ENCODE data around the gene SFMBT2. TPM values are rescaled to one million over a fixed set of nuclear protein-coding genes. Genes with fewer than 3 reads are reported as not detected.
A peak's percentile ranks its signal among the peaks of the same experiment; 100 is the strongest.

Gene SFMBT2
- polyA plus RNA-seq, 3 donors: 7.0 to 7.9 (median 7.9) TPM

DNA sequence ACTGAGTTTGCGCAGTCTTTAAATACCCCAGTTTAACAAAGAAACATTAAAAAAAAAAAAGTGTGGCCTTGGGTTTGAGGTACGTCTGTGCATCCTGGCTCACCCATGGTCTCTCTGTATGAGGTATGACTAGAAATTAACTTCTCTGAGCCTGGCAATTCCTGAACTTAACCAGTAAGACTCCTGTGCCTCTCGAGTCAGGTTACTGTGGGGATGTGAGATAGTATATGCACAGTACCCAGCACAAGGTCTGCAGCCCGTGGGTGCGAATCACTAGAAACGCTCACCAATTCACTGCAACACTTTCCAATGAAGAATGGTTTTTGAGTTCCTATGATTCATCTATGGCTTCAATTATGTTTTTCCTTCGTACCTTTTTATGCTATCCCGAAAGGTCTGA, 149.9 kb downstream of the SFMBT2 start:
- no peak for DNase-seq (ENCODE audit: extremely low read depth in 1 of 11, low read depth in 9 of 11, low spot score in 4 of 11)

DNA sequence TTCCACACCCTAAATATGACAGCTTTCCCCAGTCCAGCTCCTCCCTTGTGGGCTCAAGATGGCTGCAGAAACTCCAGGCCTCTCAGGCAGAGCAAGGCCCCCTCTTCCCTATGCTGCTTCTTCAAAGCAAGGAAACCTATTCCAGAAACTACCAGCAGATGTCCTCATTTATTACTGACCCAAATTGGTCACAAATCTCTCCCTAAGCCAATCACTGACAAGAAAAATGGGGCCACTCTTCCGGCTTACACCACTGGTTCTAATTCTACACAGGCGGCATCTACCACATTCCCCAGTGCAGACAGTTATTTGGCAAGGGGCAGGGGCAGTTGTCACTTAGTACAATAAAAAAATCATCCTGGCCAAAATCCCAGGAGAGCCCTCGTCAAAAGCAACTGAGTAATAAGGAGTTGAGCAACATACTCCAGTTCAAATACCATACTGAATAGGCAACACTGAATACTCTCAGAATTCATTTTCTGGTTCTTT, 150.4 kb downstream of the SFMBT2 start:
- peak; percentile 49 to 73 (median 62) for DNase-seq (ENCODE audit: extremely low read depth in 1 of 11, low read depth in 9 of 11, low spot score in 4 of 11)

DNA sequence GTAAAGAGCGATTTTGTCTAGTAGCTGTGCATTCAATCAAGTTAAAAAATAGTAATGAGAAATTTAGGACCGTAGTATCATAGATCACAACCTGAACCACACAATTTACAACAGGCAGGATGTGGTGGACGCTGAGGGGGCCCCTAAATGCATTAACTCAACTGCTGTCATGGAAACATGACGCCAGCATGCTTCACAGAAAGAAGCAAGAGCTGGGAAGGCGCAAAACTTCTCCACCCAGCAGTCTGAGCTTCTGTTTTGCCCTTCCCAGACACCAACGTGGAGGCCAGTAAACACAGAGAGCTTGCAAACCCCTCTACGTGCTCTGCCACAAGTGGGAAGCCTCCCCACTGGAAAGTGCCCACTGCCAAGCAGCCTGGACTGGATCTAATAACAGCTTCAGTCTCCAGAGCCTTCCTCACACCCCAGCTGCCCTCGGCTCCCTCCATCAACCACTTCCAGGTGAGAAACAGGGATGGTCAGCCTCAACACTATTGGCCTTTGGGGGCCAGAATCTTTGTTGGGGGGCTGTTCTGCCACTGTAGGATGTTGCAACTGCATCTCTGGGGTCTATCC, 151.8 kb downstream of the SFMBT2 start:
- DNase-seq (ENCODE audit: extremely low read depth in 1 of 11, low read depth in 9 of 11, low spot score in 4 of 11): peak in 1 of 11 donors; percentile 17

DNA sequence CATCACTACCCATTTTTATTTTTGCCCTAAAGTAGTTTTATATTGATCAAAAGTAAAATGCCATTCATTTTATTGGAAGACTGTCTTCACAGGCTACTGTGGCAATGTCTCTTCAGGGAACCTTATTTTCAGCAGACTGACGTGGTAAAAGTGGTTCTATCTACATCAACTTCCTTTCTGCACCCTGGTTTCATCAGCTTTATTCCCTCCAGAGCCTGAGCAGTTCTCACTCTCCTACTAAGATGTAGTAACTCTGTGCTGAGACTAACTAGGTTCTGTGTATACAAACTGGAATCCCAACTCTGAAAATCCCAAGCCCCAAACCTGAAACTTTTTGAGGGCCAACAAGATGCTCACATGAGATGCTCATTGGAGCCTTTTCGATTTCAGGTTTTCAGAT, 155.3 kb downstream of the SFMBT2 start:
- no peak for DNase-seq (ENCODE audit: extremely low read depth in 1 of 11, low read depth in 9 of 11, low spot score in 4 of 11)

- no peak for DNase-seq (ENCODE audit: extremely low read depth in 1 of 11, low read depth in 9 of 11, low spot score in 4 of 11)
Observed at GRCh38 chr10:7251696-7252465, 159.0 kb downstream of the SFMBT2 start.

GRCh38 chr10:7250236-7250635, 160.6 kb downstream of the SFMBT2 start:
- no peak for DNase-seq (ENCODE audit: extremely low read depth in 1 of 11, low read depth in 9 of 11, low spot score in 4 of 11)

- no peak for DNase-seq (ENCODE audit: extremely low read depth in 1 of 11, low read depth in 9 of 11, low spot score in 4 of 11)
Observed at GRCh38 chr10:7248585-7249164, 162.2 kb downstream of the SFMBT2 start.

- no peak for DNase-seq (ENCODE audit: extremely low read depth in 1 of 11, low read depth in 9 of 11, low spot score in 4 of 11)
Observed at GRCh38 chr10:7248148-7248547, 162.7 kb downstream of the SFMBT2 start.

- no peak for DNase-seq (ENCODE audit: extremely low read depth in 1 of 11, low read depth in 9 of 11, low spot score in 4 of 11)
Observed at GRCh38 chr10:7245505-7245904, 165.3 kb downstream of the SFMBT2 start.

DNA sequence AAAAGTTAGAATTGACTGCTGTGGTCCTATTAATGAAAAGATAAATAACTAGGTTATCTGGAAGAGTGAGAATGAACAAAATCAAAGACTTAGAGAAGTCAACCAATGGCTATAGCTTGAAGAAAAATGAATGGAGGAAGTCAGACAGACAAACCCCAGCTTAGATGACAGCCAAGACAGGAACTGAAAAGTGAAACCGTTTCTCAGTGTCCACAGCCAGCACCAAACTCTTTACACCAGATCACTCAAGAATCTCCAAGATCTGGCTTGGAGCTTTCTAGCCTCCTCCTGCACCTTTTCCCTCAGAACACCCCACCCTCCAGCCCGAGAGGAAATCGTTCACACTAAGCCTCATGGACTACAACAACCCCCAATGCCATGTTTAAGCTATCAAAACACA, 167.0 kb downstream of the SFMBT2 start:
- DNase-seq (ENCODE audit: extremely low read depth in 1 of 11, low read depth in 9 of 11, low spot score in 4 of 11): no peak

GRCh38 chr10:7243139-7243538, 167.7 kb downstream of the SFMBT2 start:
- no peak for DNase-seq (ENCODE audit: extremely low read depth in 1 of 11, low read depth in 9 of 11, low spot score in 4 of 11)

- no peak for DNase-seq (ENCODE audit: extremely low read depth in 1 of 11, low read depth in 9 of 11, low spot score in 4 of 11)
Observed at GRCh38 chr10:7239312-7239985, 171.4 kb downstream of the SFMBT2 start.

- DNase-seq (ENCODE audit: extremely low read depth in 1 of 11, low read depth in 9 of 11, low spot score in 4 of 11): no peak
Observed at GRCh38 chr10:7235376-7235775, 175.5 kb downstream of the SFMBT2 start.

- DNase-seq (ENCODE audit: extremely low read depth in 1 of 11, low read depth in 9 of 11, low spot score in 4 of 11): no peak
Observed at GRCh38 chr10:7234109-7234508, 176.7 kb downstream of the SFMBT2 start.

DNA sequence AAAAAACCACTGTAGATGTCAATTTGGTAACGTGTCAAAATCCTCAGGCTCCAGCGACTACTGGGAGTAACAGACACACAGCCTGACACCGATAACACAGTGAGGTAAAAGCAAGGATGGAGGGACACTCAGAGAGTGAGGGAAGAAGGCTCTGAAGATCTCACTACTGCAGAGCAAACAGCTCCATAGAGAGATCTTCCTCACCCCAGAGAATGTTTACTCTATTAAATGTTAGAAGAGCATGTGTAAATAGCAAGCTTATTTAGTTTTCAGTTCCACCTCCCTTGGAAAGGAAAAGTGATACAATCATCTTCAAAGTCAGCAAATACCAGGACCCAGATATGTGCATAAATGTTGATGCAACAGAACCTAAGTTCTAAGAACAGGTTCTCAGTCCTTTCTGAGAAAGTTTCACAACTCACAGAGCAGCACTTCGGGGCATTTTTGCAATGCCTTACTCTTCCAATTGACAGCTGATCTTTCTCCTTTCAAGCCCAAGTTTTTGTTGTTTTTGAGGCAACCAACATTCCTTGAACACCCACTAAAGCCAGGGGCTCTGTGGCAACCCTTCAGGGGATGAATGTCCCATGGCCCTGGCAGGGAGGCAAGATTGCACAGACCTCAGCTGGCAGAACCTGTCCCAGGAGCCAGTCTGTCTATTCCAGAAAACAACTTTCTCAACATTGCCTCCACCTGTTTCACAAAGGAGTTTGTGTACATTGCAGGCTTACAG, 177.4 kb downstream of the SFMBT2 start:
- DNase-seq (ENCODE audit: extremely low read depth in 1 of 11, low read depth in 9 of 11, low spot score in 4 of 11): no peak

DNA sequence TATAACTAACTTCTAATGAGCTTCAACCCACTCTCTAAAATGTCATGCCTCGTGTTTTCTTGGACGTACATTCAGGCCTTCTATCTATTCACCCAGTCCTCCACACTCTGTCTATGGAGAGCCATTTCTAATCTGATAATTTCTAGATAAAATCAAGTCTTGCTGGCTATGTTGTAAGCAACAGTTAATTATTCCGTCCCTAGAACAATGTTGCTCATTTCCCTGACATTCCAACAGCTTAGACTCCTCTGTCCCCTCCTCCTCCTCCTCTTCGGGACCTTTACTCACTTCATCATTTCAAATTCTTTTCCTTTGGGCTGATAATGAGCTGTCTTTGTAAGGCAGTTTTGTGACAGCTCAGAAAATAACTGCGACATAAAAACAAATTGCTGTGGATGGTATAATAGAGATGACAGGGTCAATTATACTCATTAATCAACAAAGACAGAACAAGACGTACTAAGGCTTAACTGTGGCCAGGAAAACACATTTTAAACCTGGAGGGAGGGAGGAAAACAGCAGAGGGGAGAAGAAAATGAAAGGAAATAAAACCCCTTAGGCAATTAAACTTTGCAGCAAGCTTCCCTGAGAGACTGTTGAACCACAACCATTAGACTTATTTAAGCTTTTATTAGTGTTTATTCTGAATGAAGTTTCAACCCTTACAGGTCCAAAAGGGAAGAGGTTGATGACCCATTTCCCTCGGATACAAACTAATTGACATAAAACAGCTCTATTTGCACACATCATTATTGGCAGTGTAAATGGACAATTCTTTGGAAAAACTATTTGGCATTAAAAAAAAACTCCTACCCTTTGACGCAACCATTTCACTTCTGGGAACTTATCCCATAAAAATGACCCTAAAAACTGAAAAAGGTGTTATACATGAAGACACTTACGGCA, 179.1 kb downstream of the SFMBT2 start:
- peak; percentile 22 to 66 (median 47) for DNase-seq (ENCODE audit: extremely low read depth in 1 of 11, low read depth in 9 of 11, low spot score in 4 of 11)

DNA sequence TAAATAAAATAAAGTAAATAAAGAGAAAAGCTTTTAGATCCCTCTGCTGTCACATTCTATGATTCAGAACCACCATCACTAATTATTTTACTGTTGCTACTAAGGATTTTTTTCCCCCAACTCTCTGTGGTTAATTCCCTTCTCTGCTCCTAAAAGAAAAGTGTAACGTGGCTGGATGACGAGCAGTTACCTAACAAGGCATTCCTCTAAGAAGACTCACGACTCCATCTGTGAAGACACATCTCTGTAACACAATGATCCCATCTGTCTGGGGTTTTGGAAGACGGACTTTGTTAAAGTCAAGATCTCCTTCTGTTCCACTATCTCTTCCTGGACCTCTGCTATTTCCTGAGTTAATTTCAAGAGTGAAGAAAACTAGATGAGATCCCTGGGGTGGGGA, 179.9 kb downstream of the SFMBT2 start:
- no peak for DNase-seq (ENCODE audit: extremely low read depth in 1 of 11, low read depth in 9 of 11, low spot score in 4 of 11)

DNA sequence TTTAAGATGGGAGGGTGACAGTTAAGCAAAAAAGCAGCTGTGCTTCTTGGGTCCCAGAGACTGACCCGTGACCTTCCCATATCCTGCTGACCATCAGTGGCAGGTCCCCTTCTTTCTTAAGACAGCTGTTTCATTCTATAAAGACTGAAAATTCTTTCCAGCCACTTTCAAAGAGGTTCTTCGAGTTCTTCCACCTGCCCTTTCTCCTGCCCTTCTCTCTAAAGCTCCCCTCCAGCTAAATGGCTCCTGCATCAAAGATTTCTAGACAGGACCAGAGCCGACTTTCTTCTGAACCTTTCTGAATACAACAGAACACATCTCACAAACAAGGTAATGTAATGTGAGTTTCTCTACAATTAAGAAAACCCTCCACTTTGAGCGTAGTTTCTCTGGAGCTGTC, 180.8 kb downstream of the SFMBT2 start:
- DNase-seq (ENCODE audit: extremely low read depth in 1 of 11, low read depth in 9 of 11, low spot score in 4 of 11): no peak
